Stimulated activated CD4-positive, alpha-beta T cell treated with anti-CD3 and anti-CD28 coated beads, Interleukin-4, amount 100 ng/mL, for 4 hours (primary cell): ENCODE results near the gene CHMP3.
"Not testable (repeated sequence)": the region's sequence is repeated elsewhere in the genome, so short reads cannot be mapped to it uniquely, and the experiment has no call there.

ENCODE experiments used
- DNase-seq, 2 experiments: peaks; one replicate each; pipeline ENCODE4 v3.0.0-alpha.2; 2020

The CHMP3 gene

DNA sequence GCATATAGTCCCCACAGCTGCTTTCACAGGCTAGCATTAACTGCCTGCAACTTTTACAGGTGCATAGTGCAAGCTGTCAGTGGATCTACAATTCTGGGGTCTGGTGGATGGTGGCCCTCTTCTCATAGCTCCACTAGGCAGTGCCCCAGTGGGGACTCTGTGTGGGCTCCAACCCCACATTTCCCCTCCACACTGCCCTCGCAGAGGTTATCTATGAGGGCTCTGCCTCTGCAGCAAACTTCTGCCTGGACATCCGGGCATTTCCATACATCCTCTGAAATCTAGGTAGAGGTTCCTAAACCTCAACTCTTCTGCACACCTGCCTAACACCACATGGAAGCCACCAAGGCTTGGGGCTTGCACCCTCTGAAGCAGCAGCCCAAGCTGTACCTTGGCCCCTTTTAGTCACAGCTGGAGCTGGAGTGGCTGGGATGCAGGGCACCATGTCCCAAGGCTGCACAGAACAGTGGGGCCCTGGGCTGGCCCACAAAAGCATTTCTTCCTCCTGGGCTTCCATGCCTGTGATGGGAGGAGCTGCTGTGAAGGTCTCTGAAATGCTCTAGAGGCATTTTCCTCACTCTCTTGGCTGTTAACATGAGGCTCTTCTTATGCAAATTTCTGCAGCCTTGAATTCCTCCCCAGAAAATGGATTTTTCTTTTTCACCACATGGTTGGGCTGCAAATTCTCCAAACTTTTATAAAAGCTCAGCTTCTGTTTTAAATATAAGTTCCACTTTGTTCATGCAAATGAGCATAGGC lies 62.7 kb downstream of the CHMP3 start:
- DNase-seq = no peak

DNA sequence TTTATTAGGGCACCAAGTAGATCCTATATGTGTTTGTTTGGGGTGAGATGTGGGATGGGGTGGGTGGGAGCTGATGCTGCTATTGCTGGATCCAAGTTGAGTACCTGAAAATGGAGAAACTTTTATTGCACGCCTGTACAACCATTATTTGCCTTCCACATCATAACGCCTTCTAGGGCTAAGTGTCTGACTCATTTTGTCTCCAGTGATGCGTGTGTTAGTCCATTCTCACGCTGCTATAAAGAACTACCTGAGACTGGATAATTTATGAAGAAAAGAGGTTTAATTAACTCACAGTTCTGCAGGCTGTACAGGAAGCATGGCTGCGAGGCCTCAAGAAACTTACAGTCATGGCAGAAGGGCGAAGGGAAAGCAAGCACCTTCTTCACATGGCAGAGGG lies 63.9 kb downstream of the CHMP3 start:
- no peak for DNase-seq

DNA sequence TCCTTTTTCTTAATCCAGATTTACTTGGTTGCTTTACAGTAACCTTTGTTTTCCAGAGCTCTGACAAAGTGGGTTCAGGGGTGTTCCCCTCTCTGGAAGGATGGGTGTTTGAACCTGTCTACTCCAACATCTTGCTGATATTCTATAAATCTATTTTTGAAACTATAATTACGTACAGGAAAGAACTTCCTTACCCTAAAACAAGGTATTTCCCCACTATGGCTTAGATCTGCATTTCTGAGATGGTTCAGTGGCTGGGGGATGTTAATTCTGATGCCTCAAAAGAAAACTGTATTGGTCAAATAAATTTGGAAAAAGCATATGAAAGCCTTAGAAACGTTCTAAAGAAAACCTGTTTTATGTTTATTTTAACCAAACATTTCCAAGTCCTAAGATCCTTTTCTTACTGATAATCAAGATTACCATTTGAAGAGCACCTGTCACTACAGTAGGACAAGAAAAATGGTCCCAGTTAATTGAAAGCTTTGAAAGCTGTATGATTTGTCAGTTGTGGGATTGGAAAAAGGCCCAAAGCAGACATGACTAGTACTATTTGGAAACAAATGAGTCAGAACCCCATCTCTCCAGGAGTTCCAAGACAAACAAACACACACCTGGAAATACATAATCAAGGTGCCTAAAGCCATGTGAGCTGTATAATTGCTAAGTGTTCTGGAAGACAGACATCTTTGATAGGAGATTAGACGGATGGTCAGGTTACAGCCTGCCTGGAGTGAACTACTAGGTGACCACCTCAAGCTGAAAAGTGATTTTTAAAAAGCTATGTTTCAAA lies 64.6 kb downstream of the CHMP3 start:
- DNase-seq = no peak

DNA sequence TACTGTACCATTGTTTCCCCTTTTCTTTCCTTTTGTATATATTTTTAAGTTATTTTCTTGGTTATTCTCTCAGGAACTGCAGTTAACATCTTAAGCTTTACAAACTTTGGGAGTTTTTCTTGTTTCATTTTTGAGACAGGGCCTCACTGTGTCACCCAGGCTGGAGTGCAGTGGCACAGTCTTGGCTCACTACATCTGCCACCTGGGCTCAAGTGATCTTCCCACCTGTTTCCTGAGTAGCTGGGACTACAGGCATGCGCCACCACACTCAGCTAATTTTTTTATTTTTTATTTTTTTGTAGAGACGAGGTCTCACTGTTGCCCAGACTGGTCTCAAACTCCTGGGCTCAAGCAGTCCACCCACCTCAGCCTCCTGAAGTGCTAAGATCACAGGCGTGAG lies 66.9 kb downstream of the CHMP3 start:
- not testable (repeated sequence) for DNase-seq

DNA sequence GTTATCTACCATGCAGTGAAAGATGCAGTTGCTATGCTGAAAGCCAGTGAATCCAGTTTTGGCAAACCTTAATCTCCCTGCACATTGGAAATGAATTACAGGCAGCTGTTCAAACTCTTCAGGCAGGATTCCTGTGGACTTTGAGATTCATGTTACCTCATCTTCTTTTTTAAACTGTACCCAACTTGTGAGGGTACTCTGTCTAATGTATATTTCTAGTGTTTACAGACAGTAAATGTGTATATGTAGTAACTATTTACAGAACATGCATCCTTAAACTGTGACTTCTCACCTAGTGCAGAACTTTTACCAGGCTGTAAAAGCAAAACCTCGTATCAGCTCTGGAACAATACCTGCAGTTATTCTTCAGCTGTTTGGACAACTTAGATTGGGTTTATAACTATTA lies 71.2 kb downstream of the CHMP3 start:
- DNase-seq = no peak

DNA sequence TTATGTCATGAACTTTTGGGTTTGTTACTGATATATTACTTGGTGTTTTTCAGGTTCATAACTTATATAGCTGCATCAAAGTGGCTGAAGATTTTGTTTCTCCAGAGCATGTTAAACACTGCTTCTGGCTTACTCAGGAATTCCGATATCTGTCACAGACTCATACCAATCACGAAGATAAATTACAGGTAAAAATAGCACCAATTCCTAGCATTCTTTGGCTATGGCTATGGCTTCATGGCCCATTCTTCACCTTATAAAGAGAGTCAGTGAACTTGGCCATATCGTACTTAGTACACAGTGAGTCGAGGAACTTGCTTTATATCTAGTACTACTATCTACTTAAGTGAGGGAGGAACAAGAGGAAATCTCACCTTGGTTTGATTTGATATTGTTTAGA lies 72.2 kb downstream of the CHMP3 start:
- no peak for DNase-seq

DNA sequence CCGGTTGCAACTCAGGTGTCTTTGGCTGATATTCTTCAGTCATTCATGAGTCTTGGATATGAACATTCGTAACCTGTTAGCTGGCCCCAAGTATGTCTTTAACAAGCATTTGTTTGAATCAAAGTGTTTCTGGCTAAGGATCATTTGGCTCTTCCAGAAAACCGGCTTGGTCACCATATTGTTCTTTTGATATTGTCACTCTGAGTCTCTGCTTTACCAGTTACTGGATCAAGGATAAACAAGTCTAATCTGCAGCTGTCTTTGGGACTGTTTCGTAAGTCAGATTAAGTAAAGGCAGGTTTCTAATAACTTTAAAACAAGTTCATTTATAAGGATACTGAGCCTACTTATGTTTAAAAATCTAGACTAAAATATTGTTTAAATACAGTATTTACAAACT lies 73.0 kb downstream of the CHMP3 start:
- no peak for DNase-seq

DNA sequence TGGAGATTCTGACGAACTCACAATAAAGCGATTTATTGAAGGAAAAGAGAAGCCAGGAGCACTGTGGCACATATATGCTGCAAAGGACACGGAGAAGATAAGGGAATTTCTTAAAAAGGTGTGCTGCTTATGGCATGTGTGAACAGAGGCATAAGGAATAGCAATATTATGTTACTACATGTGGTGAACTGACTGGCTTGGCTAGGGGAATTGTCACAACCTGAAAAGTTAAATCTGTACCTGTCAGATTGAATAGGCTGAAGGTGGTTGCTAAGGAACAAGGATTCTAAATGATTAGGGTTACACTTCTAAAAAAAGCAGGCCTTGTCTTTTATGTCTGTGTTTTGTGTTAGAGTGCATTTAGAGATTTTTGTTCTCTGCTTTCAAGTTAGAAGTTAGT lies 73.7 kb downstream of the CHMP3 start:
- no peak for DNase-seq

DNA sequence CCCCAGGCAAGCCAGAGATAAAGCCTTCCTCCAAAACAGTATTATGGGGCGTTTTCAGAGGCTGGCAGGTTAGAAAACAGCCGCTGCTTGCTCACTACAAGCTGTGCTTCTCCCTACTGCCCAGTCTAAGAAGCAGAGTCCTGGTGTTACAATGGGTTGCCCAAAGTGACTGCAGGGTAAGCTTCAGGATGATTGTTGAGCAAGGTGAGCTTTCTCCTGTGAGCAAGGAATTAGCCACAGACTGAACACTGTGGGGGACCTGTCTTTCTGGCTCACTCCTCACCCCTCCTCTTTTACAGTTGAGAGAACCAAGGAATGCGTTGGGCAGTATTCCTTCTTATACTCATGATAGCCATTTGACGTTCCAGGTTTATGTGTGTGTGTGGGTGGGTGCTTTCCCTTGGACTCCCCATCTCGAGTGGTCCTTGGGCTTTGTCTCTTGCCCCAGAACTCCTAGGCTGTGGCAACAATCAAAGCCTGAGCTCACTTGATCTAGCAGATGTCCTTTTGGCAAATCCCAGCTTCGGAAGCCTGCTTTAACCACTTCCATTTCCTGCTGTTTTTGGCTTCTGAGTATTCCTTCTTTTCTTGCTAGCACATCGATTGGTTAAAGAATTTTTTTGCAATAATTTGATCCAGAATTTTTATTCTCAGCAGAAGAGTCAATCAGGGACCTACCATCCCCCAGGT lies 74.5 kb downstream of the CHMP3 start:
- no peak for DNase-seq

DNA sequence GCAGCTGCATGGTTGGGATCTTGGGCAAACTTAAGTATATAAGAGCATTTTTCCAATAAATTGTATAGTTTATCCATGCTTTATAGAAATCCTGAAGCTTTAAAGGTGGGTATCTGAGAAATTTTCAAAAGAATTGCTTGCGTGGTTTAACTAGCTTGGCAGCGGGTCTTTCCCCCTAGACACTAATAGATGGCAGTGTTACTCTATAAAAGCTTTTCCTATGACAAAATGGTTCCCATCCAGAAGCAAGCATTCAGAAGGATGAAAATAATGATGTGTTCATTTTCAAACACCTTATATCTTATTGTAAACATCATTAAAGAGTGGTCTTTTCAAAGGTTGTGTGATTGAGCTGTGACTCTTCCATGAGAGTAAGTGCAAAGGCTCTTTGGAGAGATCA lies 76.2 kb downstream of the CHMP3 start:
- DNase-seq = no peak

DNA sequence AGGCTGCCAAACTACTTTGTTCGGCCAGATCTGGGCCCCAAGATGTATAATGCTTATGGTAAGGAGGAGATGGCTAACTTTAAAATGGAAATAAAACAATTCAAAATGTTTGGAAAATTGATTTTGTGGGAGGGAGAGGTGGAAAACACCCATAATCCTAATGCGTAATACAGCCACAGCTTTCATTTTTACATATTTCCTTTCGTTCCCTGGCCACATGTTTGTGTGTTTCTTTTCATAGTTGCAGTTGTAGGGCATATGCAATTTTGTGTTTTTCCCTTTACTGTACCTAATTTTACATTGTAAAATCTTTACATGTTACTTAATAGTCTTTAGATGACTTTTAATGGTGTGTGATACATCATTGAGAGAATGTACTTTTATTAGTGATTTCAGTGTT lies 77.4 kb downstream of the CHMP3 start:
- DNase-seq = no peak

DNA sequence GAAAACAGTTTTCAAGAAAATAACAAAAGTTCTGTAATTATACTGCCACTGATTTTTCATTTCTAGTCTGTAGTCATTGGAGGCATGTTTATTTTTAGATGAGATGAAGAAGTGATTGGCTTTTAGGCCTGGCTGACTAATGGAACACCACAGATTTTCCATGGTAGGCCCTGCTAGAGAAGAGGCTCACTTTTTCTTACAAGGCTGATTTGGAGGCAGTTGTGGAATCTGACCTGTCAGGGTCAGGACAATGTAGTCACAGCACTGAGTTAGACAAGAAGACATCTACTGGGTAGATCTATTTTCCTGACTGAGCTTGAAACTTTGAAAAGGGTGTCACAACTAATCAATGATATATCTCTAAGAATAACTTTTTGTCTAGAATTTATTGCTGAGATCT lies 78.1 kb downstream of the CHMP3 start:
- no peak for DNase-seq

DNA sequence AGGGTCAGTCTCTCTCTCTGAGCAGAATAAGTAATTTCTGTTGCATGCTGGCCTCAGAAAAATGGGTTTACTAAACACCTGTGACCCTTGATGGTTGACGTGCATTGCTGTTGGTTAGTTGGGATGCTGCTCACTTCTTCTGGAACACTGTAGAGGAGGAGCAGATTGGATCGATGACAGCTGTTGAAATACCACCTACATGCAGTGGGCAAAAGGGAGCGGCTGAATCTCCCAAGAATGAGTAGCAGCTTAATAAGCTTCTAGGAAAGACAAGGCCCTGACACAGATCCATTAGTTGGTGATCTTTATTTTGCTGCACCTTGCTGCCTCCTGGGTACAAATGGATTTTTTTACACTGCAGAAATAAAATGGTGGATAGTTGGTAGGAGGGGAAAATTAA lies 78.9 kb downstream of the CHMP3 start:
- DNase-seq = no peak

DNA sequence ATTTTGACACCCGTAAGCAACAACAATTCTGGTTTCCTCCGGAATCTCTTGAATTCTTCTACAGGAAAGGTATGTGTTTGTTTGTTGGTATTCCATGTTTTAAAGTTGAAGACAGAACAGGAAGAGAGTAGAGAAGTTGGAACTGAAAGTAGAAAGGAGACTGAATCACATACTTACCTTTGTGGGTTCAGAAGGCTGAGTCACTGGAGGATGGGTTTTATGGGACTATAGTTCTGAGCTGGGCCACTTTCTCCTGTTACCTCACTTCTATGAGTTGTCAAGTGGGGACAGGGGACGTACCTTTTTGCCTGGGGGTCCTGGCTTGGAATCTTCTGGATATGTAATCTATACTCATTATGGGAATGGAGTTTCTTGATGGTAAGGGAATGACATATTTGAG lies 81.2 kb downstream of the CHMP3 start:
- peak in 1 of 2 experiments; percentile 4 for DNase-seq

DNA sequence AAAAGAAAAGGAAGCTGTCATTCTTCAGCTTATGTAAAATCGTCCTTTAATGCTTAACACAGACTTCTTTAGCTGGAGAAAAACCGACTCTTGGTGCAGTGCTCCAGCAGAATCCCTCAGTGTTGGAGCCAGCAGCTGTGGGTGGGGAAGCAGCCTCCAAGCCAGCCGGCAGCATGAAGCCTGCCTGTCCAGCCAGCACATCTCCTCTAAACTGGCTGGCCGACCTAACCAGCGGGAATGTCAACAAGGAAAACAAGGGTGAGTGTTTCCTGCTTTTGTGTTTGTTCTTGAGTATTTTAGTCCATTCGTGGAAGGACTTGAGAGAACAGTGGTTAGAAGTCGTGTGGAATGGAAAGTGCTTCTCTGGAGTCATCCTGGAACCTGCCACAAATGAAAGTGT lies 83.1 kb downstream of the CHMP3 start:
- no peak for DNase-seq

DNA sequence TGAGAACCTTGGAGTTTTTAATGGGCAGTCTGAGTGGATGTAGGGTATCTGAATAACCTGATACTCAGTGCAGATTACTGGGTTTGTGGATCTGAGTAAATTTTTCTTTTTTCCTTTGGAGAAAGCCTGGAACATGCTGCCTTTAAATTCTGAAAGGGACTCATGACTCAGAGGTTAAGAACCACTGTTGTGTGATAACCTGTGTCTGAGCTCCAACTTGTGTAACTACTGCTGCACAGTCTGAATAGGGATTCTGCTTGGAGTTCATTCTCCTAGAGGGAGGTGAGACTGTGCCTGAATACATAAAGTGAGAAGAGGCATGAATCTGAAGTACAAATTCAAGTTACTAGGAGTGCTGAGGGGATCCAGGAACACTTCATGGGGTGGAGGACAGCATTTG lies 85.9 kb downstream of the CHMP3 start:
- DNase-seq = no peak

DNA sequence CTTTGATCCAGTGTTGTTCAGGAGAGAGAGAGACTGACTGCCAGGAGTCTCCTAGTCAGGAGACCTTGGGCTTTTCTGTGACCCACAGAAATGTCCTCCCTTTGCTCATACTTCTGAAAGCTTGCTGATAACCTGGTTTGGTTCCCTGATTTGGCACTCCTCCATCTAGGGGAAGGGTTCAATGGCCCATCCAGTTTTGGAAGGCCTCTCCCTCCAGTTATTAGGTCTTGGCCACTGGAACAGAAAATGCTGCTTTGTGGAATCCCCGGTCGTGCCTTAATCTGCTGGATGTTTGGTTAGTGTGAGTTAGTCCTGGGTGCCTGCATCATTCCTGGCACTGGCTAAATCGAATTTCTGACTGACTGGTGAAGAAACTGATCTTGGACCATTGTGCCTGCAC lies 86.3 kb downstream of the CHMP3 start:
- DNase-seq = no peak

DNA sequence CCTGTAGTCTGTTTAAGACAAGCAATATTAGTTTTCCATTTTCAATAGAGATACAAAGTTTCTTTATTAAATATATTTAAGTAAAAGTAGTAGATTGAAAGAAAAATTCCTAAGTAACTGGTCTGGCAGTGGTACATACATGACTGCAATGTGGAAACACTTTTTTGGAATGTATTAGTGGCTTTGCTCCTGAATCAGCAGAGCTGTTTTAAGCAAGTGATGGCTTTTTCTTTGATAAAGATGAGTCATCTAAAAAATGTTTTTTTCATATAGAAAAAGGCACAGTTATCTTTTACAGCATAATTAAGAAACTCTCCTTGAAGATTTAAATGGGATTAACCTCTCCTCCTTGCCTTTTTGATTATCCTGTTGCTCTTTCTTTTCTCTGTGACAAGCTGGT lies 87.2 kb downstream of the CHMP3 start:
- no peak for DNase-seq

DNA sequence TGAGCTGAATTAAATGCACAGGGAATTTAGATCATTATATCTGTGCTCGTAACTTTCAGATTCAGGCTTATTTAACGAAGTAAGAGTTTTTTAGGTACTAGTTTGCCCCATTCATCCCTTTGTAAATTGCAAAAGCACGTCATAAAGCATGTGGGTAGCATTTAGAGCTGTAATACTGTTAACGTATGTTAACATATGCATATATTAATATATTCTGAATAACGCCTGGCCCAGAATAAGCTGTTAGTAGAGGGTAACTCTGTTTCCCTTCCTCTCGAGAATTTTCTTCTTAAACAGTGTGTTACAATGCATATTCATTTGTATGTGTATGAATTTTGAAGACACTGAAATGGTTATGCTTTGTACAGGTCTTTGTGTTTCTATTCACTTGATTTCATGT lies 91.6 kb downstream of the CHMP3 start:
- DNase-seq = no peak

DNA sequence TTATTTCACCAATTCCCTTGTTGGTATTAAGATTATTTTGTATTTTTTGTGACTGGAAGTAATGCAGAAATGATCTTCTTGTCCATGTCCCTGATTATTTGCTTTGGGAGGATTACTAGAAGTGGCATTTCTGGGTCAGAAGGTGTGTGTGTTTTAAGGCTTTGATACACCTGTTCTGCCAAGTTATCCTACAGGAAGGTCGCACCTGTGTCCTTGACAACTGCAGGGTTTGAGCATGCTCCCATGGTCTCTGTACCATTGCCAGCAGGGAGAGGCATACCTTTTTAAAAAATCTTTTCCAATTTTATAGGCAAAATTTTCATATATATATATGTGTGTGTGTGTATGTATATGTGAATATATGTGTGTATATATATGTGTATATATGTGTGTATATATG lies 92.4 kb downstream of the CHMP3 start:
- DNase-seq = no peak

DNA sequence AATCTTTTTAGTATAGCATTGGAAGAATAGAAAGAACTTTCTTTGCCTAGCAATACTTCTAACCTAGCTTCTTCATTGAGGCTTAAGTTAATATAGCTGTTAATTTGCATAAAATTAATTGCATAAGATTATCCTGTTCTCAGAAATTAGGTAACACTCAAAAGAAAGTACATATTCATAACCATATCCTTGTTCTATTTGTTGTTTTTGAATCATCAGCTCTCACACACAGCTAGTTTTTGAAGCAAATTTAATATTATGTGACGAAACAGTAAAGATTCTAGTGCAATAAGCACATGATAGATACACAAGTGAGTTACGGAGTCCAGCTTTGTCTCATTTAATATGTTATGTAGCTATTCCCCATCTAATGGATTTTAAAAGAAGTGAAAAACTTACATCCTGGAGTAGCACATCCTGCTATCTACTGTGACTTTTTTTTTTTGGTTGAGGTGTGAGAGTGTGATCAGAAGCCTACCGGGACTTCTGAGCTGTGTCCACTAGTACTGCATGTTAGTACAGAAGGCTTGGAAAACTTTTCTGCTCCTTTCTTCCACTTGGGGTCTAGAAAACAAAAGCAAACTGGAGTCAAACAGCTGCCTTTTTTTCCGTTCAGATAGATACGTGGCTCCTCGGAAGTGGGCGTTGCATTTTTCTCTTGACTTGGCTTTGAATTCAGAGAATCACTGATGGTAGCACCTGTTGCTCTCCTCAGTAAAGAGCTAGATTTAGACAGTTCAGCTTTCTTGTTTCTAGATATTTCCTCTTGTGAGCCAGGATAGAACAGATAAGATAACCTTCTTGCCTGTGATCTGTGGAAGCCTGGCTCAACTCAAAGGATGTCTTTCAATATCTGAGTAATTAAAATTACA lies 94.8 kb downstream of the CHMP3 start:
- peak; percentile 9 to 43 for DNase-seq

DNA sequence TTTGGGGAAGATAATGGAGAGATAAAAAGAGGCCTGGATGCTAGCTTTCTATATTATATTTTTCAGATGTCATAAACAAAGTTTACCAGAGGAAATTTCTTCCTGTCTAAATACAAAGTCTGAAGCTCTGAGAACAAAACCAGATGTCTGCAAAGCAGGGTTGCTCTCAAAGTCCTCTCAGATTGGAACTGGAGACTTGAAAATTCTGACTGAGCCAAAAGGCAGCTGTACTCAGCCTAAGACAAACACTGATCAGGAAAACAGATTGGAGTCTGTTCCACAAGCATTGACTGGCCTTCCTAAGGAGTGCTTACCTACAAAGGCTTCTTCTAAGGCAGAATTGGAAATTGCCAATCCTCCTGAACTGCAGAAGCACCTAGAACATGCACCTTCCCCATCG lies 96.9 kb downstream of the CHMP3 start:
- no peak for DNase-seq

DNA sequence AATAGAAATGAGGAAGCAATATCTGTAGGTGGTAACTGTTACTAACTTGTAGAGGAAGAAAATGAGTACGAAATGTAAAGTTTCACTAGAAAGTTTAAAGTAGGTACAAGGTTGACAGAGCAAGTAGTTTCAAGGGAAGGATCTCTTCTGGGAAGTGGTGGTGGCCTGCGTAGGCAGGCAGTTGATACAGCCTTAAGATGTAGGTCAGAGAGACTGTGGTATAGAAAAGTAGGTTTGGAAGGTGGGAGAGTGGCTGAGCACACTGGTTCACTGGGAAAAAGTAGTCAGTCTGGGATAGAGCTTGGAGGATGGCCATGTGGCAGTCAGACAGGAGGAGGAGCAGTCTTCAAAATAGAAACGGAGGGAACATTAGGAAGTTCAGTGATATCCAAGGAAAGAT lies 98.6 kb downstream of the CHMP3 start:
- no peak for DNase-seq
